ENCODE results near the gene ZFAND2A. TPM values are rescaled to one million over a fixed set of nuclear protein-coding genes. Genes with fewer than 3 reads are reported as not detected.
"Not testable (repeated sequence)": the region's sequence is repeated elsewhere in the genome, so short reads cannot be mapped to it uniquely, and the experiment has no call there.

Gene ZFAND2A
- total RNA-seq, 1 experiment from 2014 or later: 51.2 TPM

- Mint-ChIP-seq H3K4me3 (ENCODE audit: low read depth, unreplicated experiment) (no peak overlapping the region), H3K9me3 (ENCODE audit: low read depth, unreplicated experiment) (no peaks in the 10 kb centered on the region), H3K27me3 (ENCODE audit: unreplicated experiment) (no peaks in the 10 kb centered on the region), H3K27ac (ENCODE audit: unreplicated experiment) (no peak overlapping the region), H3K36me3 (ENCODE audit: insufficient read depth, unreplicated experiment) (peaks cover 56% of the 10 kb centered on the region), H3K4me1 (ENCODE audit: low read depth, unreplicated experiment) (no peaks in the 10 kb centered on the region)
- intact Hi-C loops (cut with micrococcal nuclease; ENCODE audit: unreplicated experiment): no loop called here
- no TSS peak for BruUV-seq (replicated peaks)
- no peak for DNase-seq
- CTCF ChIA-PET: no interaction called here
- no peak for TF ChIP-seq CTCF (IDR thresholded peaks at IDR 0.05; ENCODE audit: unreplicated experiment)
These were observed 9.5 kb downstream of the ZFAND2A start for GRCh38 chr7:1150400-1151002.

GRCh38 chr7:1149351-1149794 is 10.6 kb downstream of the ZFAND2A start:
- Mint-ChIP-seq H3K4me3 (ENCODE audit: low read depth, unreplicated experiment) (no peak overlapping the region), H3K4me1 (ENCODE audit: low read depth, unreplicated experiment) (no peaks in the 10 kb centered on the region), H3K27me3 (ENCODE audit: unreplicated experiment) (no peaks in the 10 kb centered on the region), H3K36me3 (ENCODE audit: insufficient read depth, unreplicated experiment) (peaks cover 45% of the 10 kb centered on the region), H3K9me3 (ENCODE audit: low read depth, unreplicated experiment) (no peaks in the 10 kb centered on the region), H3K27ac (ENCODE audit: unreplicated experiment) (no peak overlapping the region)
- no peak for TF ChIP-seq CTCF (IDR thresholded peaks at IDR 0.05; ENCODE audit: unreplicated experiment)
- DNase-seq: no peak
- BruUV-seq (replicated peaks): no TSS peak
- CTCF ChIA-PET: interaction anchor here (0.6 to 0.7 kb wide), 2 partner anchors 8 to 67 kb away, joined by 3 to 7 read pairs; no protein-coding TSS in a partner anchor
- intact Hi-C loops (cut with micrococcal nuclease; ENCODE audit: unreplicated experiment): no loop called here

GRCh38 chr7:1147873-1148272 is 12.1 kb downstream of the ZFAND2A start:
- H3K9me3 Mint-ChIP-seq (ENCODE audit: low read depth, unreplicated experiment); BruUV-seq (replicated peaks); H3K27me3 Mint-ChIP-seq (ENCODE audit: unreplicated experiment); H3K4me1 Mint-ChIP-seq (ENCODE audit: low read depth, unreplicated experiment); intact Hi-C loops (cut with micrococcal nuclease; ENCODE audit: unreplicated experiment); DNase-seq; CTCF ChIA-PET; H3K4me3 Mint-ChIP-seq (ENCODE audit: low read depth, unreplicated experiment); H3K27ac Mint-ChIP-seq (ENCODE audit: unreplicated experiment): not testable (repeated sequence)
- peaks cover 30% of the 10 kb centered on the region for H3K36me3 Mint-ChIP-seq (ENCODE audit: insufficient read depth, unreplicated experiment)

GRCh38 chr7:1144269-1144771 is 15.7 kb downstream of the ZFAND2A start:
- Mint-ChIP-seq H3K27ac (ENCODE audit: unreplicated experiment) (no peak overlapping the region), H3K36me3 (ENCODE audit: insufficient read depth, unreplicated experiment) (peaks cover 2% of the 10 kb centered on the region), H3K27me3 (ENCODE audit: unreplicated experiment) (no peaks in the 10 kb centered on the region), H3K4me3 (ENCODE audit: low read depth, unreplicated experiment) (no peak overlapping the region), H3K4me1 (ENCODE audit: low read depth, unreplicated experiment) (no peaks in the 10 kb centered on the region), H3K9me3 (ENCODE audit: low read depth, unreplicated experiment) (no peaks in the 10 kb centered on the region)
- no peak for DNase-seq
- CTCF ChIA-PET: interaction anchor here (1.0 kb wide), 1 partner anchor 151 kb away, joined by 4 read pairs; no protein-coding TSS in a partner anchor
- TF ChIP-seq CTCF (IDR thresholded peaks at IDR 0.05; ENCODE audit: unreplicated experiment): no peak
- BruUV-seq (replicated peaks): no TSS peak
- intact Hi-C loops (cut with micrococcal nuclease; ENCODE audit: unreplicated experiment): no loop called here

GRCh38 chr7:1143031-1143430 is 17.0 kb downstream of the ZFAND2A start:
- H3K27ac Mint-ChIP-seq (ENCODE audit: unreplicated experiment); BruUV-seq (replicated peaks); DNase-seq; CTCF ChIA-PET; H3K4me1 Mint-ChIP-seq (ENCODE audit: low read depth, unreplicated experiment); H3K27me3 Mint-ChIP-seq (ENCODE audit: unreplicated experiment); intact Hi-C loops (cut with micrococcal nuclease; ENCODE audit: unreplicated experiment); H3K4me3 Mint-ChIP-seq (ENCODE audit: low read depth, unreplicated experiment); H3K9me3 Mint-ChIP-seq (ENCODE audit: low read depth, unreplicated experiment): not testable (repeated sequence)
- peaks cover 15% of the 10 kb centered on the region for H3K36me3 Mint-ChIP-seq (ENCODE audit: insufficient read depth, unreplicated experiment)
